Measurements from ENCODE around the gene CREBRF. TPM values are rescaled to one million over a fixed set of nuclear protein-coding genes. Genes with fewer than 3 reads are reported as not detected.
A peak's percentile ranks its signal among the peaks of the same experiment; 100 is the strongest.

Gene CREBRF
- total and polyA plus RNA-seq, 2 of the 4 experiments (the other 2 are of a cell fraction) = 3.2 to 16.1 TPM

GRCh38 chr5:173055042-173055721, 970 bp upstream of the CREBRF start:
- WGBS, 2 experiments (ENCODE audit: extremely low coverage in 2 of 2, insufficient read length in 1 of 2) = 0% methylated on average over 2 of the region's 10 CpGs; no CpG with 5 or more reads in 1 of the 2 experiments
- CTCF ChIA-PET = interaction anchor here (1.0 kb wide), 1 partner anchor 12 kb away, joined by 3 read pairs; no protein-coding TSS in a partner anchor
- TF ChIP-seq USF2 (IDR thresholded peaks at IDR 0.05; ENCODE audit: low read depth, low read length) (no peak), MXI1 (IDR thresholded peaks at IDR 0.05; ENCODE audit: borderline replicate concordance, low read depth, low read length) (no peak), RAD21 (IDR thresholded peaks at IDR 0.05; ENCODE audit: low read length) (no peak), FOS (IDR thresholded peaks at IDR 0.05; ENCODE audit: low read depth, low read length) (no peak), CHD1 (IDR thresholded peaks at IDR 0.05; ENCODE audit: low read depth, low read length) (no peak), RFX5 (IDR thresholded peaks at IDR 0.05; ENCODE audit: low read depth, low read length) (no peak), MAFK (IDR thresholded peaks at IDR 0.05; ENCODE audit: low read depth, low read length) (no peak), POLR2A (IDR thresholded peaks at IDR 0.05; ENCODE audit: low read depth, low read length) (no peak), NFE2L2 (IDR thresholded peaks at IDR 0.05; ENCODE audit: low read depth, low read length) (no peak), BHLHE40 (IDR thresholded peaks at IDR 0.05; ENCODE audit: low read depth, low read length) (no peak), SMC3 (IDR thresholded peaks at IDR 0.05; ENCODE audit: low read depth, low read length) (no peak), RCOR1 (IDR thresholded peaks at IDR 0.05; ENCODE audit: insufficient replicate concordance, low read length) (no peak)
- TF ChIP-seq, protein P1, sequence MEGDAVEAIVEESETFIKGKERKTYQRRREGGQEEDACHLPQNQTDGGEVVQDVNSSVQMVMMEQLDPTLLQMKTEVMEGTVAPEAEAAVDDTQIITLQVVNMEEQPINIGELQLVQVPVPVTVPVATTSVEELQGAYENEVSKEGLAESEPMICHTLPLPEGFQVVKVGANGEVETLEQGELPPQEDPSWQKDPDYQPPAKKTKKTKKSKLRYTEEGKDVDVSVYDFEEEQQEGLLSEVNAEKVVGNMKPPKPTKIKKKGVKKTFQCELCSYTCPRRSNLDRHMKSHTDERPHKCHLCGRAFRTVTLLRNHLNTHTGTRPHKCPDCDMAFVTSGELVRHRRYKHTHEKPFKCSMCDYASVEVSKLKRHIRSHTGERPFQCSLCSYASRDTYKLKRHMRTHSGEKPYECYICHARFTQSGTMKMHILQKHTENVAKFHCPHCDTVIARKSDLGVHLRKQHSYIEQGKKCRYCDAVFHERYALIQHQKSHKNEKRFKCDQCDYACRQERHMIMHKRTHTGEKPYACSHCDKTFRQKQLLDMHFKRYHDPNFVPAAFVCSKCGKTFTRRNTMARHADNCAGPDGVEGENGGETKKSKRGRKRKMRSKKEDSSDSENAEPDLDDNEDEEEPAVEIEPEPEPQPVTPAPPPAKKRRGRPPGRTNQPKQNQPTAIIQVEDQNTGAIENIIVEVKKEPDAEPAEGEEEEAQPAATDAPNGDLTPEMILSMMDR (conservative IDR thresholded peaks at IDR 0.05; ENCODE audit: low read depth, low read length) = no peak
- TF ChIP-seq, protein P2, sequence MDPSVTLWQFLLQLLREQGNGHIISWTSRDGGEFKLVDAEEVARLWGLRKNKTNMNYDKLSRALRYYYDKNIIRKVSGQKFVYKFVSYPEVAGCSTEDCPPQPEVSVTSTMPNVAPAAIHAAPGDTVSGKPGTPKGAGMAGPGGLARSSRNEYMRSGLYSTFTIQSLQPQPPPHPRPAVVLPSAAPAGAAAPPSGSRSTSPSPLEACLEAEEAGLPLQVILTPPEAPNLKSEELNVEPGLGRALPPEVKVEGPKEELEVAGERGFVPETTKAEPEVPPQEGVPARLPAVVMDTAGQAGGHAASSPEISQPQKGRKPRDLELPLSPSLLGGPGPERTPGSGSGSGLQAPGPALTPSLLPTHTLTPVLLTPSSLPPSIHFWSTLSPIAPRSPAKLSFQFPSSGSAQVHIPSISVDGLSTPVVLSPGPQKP (IDR thresholded peaks at IDR 0.05; ENCODE audit: borderline replicate concordance, low read depth, low read length) = no peak

More at GRCh38 chr5:173055042-173055721, 970 bp upstream of the CREBRF start:
- peak overlapping the region; percentile 83 for H3K4ac ChIP-seq (ENCODE audit: low read depth, low read length)
- H2AK9ac ChIP-seq (replicated peaks; ENCODE audit: low read depth, low read length, poor library complexity) = no peak overlapping the region
- peak overlapping the region; percentile 71; the same call in 1 of the 3 replicates for H2BK15ac ChIP-seq (ENCODE audit: low read depth, low read length)
- H3K18ac ChIP-seq (ENCODE audit: low read depth, low read length) = peak overlapping the region; percentile 72
- peak overlapping the region; percentile 71; the same call in 1 of the 2 replicates for H3K27ac ChIP-seq (ENCODE audit: insufficient read depth, low read length)
- H3K4me3 ChIP-seq (ENCODE audit: insufficient read depth, low read depth, low read length) = peak overlapping the region; percentile 56; the same call in 1 of the 2 replicates
- no peaks in the 10 kb centered on the region for H4K20me1 ChIP-seq (ENCODE audit: insufficient read depth, low read length)
- no peak overlapping the region; the same call in 1 of the 2 replicates for H2AK5ac ChIP-seq (ENCODE audit: low read depth, low read length)
- peak overlapping the region; percentile 86 for H2AFZ ChIP-seq (replicated peaks; ENCODE audit: low read length, poor library complexity)
- H3K9me3 ChIP-seq (ENCODE audit: control insufficient read depth, insufficient read depth, low read length) = no peaks in the 10 kb centered on the region
- peak overlapping the region; percentile 76 for H4K91ac ChIP-seq (ENCODE audit: insufficient read depth, low read depth, low read length)
- no peaks in the 10 kb centered on the region for H3K27me3 ChIP-seq (ENCODE audit: control insufficient read depth, insufficient read depth, low read length)
- ATAC-seq (ENCODE audit: low read depth) (no peak), DNase-seq (no peak)
- peak overlapping the region; percentile 53 for H2BK20ac ChIP-seq (ENCODE audit: low read depth, low read length)
- dilution Hi-C loops (cut with HindIII; ENCODE audit: low sequenced_read_pairs, unreplicated experiment) = no loop called here
- BruUV-seq (replicated peaks) = no TSS peak
- H4K8ac ChIP-seq (ENCODE audit: low read depth in 2 of 2, low read length in 2 of 2) = peak overlapping the region; percentile 60 to 98; a peak in 3 of 4 replicates
- peaks cover 11% of the 10 kb centered on the region for H3K4me1 ChIP-seq (ENCODE audit: control insufficient read depth, insufficient read depth, low read length)
- peak overlapping the region; percentile 86; the same call in 1 of the 2 replicates for H3K56ac ChIP-seq (ENCODE audit: extremely low read depth, insufficient read depth, low read length)
- H4K5ac ChIP-seq (ENCODE audit: low read depth, low read length) = peak overlapping the region; percentile 77; the same call in 1 of the 2 replicates
- intact Hi-C loops (cut with micrococcal nuclease) = loop anchor here (5.0 kb wide), 1 partner anchor 343 kb away; no protein-coding TSS in a partner anchor
- peak overlapping the region; percentile 78 for H3K23ac ChIP-seq (ENCODE audit: low read depth, low read length)
- in situ Hi-C loops (cut with MboI; ENCODE audit: low sequenced_read_pairs) = no loop called here
- H3K9ac ChIP-seq (ENCODE audit: low read depth, low read length) = peak overlapping the region; percentile 87
- POLR2A ChIA-PET (ENCODE audit: unreplicated experiment) = no interaction called here
- H3K4me2 ChIP-seq (ENCODE audit: low read depth, low read length) = peak overlapping the region; percentile 80
- peak overlapping the region; percentile 65 for H2BK120ac ChIP-seq (ENCODE audit: low read depth, low read length)
- peaks cover 2% of the 10 kb centered on the region; the same call in 1 of the 2 replicates for H3K36me3 ChIP-seq (ENCODE audit: control insufficient read depth, insufficient read depth, low read length)
- peak overlapping the region; percentile 84 for H2BK5ac ChIP-seq (ENCODE audit: low read depth, low read length, poor library complexity, severe bottlenecking)
- H3K79me1 ChIP-seq (ENCODE audit: low read depth in 1 of 2, low read length in 2 of 2) = peaks cover 3 to 10% of the 10 kb centered on the region in 2 experiments; a peak in 3 of 4 replicates
- peak overlapping the region; percentile 86 for H3K14ac ChIP-seq (replicated peaks; ENCODE audit: low read depth, low read length)
- peaks cover 4% of the 10 kb centered on the region for H3K9me1 ChIP-seq (ENCODE audit: insufficient read depth, low read length)

Data from IMR-90 (cell line).